ENCODE results near the gene GSX2.

Gene GSX2

DNA sequence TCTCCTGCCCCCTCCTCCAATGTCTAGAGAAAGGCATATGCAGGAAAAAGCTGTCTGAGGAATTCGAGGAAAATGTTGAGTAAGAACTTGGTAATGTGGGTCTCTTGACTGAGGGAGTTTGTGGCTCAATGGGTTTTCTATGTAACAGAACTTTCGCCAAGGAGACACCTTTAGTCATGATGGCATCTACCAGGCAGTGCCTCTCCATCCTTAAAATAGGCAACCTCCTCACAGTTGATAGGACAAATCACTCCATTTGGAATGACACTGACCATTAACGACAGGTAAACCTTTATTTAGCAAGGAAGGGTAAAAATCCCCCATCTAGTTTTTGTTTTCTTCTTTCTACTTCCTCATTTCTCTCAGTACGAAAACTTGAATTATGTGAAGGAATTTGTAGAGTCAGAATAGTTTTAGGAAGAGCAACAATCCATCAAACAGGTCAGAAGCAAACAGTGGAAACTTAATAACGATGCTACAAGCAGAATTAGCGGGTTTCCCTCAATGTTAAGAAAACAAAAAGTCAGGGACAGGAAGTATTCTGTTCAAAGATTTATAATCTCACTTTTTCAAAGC, 2.7 kb downstream of the GSX2 start:
- DNase-seq, result no peak
- H3K27ac ChIP-seq (ENCODE audit: low read length, poor library complexity, severe bottlenecking), result no peak overlapping the region
- H2BK12ac ChIP-seq (ENCODE audit: low read length in 2 of 2), result no peak overlapping the region
- H3K79me1 ChIP-seq (replicated peaks; ENCODE audit: low read length, poor library complexity, severe bottlenecking), result no peaks in the 10 kb centered on the region
- no peak overlapping the region for H3K23ac ChIP-seq (ENCODE audit: low read length in 2 of 2)
- H3K27me3 ChIP-seq (ENCODE audit: control insufficient read depth in 1 of 2, insufficient read depth in 1 of 2, low read length in 2 of 2), result peaks cover 72 to 95% of the 10 kb centered on the region in 2 experiments
- H2BK5ac ChIP-seq (ENCODE audit: low read depth, low read length, poor library complexity, severe bottlenecking), result no peak overlapping the region
- no peak overlapping the region for H3K18ac ChIP-seq (ENCODE audit: low read depth in 1 of 2, low read length in 2 of 2)
- no peak overlapping the region for H4K91ac ChIP-seq (ENCODE audit: low read length)
- no peak overlapping the region for H3K4me3 ChIP-seq (ENCODE audit: insufficient read depth in 1 of 2, low read depth in 1 of 2, low read length in 2 of 2)
- H2BK120ac ChIP-seq (ENCODE audit: low read depth, low read length), result no peak overlapping the region
- no peak overlapping the region for H2AFZ ChIP-seq (ENCODE audit: low read depth, low read length)
- H2BK15ac ChIP-seq (ENCODE audit: low read depth, poor library complexity, severe bottlenecking), result no peak overlapping the region
- H3K4me2 ChIP-seq (ENCODE audit: low read length, poor library complexity, severe bottlenecking), result no peak overlapping the region
- H3K36me3 ChIP-seq (ENCODE audit: control insufficient read depth in 1 of 2, insufficient read depth in 2 of 2, low read depth in 1 of 2, low read length in 2 of 2), result no peaks in the 10 kb centered on the region
- no peaks in the 10 kb centered on the region for H3K9me3 ChIP-seq (ENCODE audit: control insufficient read depth, low read length)
- no peak overlapping the region for H3K4ac ChIP-seq (ENCODE audit: low read depth in 1 of 2, low read length in 2 of 2)
- no peak overlapping the region for H3K9ac ChIP-seq (ENCODE audit: low read length)
- H3K14ac ChIP-seq (ENCODE audit: low read length in 2 of 2), result no peak overlapping the region
- H4K8ac ChIP-seq (ENCODE audit: low read length), result no peak overlapping the region
- WGBS, result 47% methylated on average over 5 of the region's 6 CpGs
- H3K4me1 ChIP-seq (ENCODE audit: control insufficient read depth, insufficient read depth, low read depth, low read length), result peaks cover 32% of the 10 kb centered on the region
- peak overlapping the region; percentile 32 for H2AK5ac ChIP-seq (ENCODE audit: low read length, severe bottlenecking)

DNA sequence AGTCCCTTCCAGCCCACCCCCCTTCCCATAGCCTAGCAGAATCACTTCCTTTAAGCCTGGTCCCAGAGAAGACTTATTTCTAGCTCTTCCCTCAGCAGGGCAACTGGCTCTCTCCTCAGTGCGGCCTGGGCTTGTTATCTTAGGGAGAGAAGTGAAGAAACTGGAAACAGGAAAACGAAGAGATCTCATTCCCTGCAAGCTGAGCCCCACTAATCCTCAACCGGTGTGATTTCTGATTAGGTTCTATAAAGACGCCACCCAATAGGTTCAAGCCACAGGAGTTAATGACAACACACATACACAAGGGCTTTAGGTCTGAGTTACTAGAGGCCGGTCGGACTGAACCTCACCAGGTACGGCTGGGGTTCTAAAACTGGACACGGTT, 3.2 kb downstream of the GSX2 start:
- WGBS, result 12% methylated on average over 8 of the region's 8 CpGs
- H2BK5ac ChIP-seq (ENCODE audit: low read depth, low read length, poor library complexity, severe bottlenecking), result no peak overlapping the region

DNA sequence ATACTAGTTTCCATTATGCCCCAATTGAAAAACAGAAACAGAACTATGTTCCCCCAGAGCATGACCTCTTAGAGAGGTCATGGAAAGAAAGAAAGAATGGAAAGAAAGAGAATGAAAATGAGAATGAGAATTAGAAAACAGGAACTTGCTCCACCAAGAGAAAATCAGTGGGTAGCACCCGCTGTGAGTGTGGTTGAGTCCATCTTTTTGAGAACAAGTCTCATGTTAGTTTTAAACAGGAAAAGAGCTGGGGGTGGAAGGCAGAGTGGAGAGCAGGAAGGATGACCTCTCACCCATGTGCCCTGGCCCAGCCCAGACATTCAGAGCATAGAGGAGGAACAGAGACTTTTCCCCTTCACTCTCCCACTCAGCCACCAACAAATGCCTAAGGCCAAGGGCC, 4.9 kb downstream of the GSX2 start:
- no peak overlapping the region for H2BK120ac ChIP-seq (ENCODE audit: low read depth, low read length)
- no peak overlapping the region for H3K4me2 ChIP-seq (ENCODE audit: low read length, poor library complexity, severe bottlenecking)
- H3K18ac ChIP-seq (ENCODE audit: low read depth in 1 of 2, low read length in 2 of 2), result peak overlapping the region in 1 of 2 experiments; percentile 21
- no peak overlapping the region for H3K4ac ChIP-seq (ENCODE audit: low read depth in 1 of 2, low read length in 2 of 2)
- no peak overlapping the region for H4K8ac ChIP-seq (ENCODE audit: low read length)
- H3K4me1 ChIP-seq (ENCODE audit: control insufficient read depth, insufficient read depth, low read depth, low read length), result peaks cover 33% of the 10 kb centered on the region
- no peak overlapping the region for H3K14ac ChIP-seq (ENCODE audit: low read length in 2 of 2)
- no peak overlapping the region for H3K4me3 ChIP-seq (ENCODE audit: insufficient read depth in 1 of 2, low read depth in 1 of 2, low read length in 2 of 2)
- DNase-seq, result no peak
- no peak overlapping the region for H2BK15ac ChIP-seq (ENCODE audit: low read depth, poor library complexity, severe bottlenecking)
- peaks cover 72 to 96% of the 10 kb centered on the region in 2 experiments for H3K27me3 ChIP-seq (ENCODE audit: control insufficient read depth in 1 of 2, insufficient read depth in 1 of 2, low read length in 2 of 2)
- H2AFZ ChIP-seq (ENCODE audit: low read depth, low read length), result no peak overlapping the region
- no peak overlapping the region for H2BK5ac ChIP-seq (ENCODE audit: low read depth, low read length, poor library complexity, severe bottlenecking)
- H3K9ac ChIP-seq (ENCODE audit: low read length), result no peak overlapping the region
- H2AK5ac ChIP-seq (ENCODE audit: low read length, severe bottlenecking), result no peak overlapping the region
- no peaks in the 10 kb centered on the region for H3K36me3 ChIP-seq (ENCODE audit: control insufficient read depth in 1 of 2, insufficient read depth in 2 of 2, low read depth in 1 of 2, low read length in 2 of 2)
- H3K23ac ChIP-seq (ENCODE audit: low read length in 2 of 2), result peak overlapping the region in 1 of 2 experiments; percentile 72
- 76% methylated on average over 1 of the region's 1 CpG for WGBS
- H4K91ac ChIP-seq (ENCODE audit: low read length), result no peak overlapping the region
- peak overlapping the region in 1 of 2 experiments; percentile 54 for H2BK12ac ChIP-seq (ENCODE audit: low read length in 2 of 2)
- H3K79me1 ChIP-seq (replicated peaks; ENCODE audit: low read length, poor library complexity, severe bottlenecking), result no peaks in the 10 kb centered on the region
- no peak overlapping the region for H3K27ac ChIP-seq (ENCODE audit: low read length, poor library complexity, severe bottlenecking)
- H3K9me3 ChIP-seq (ENCODE audit: control insufficient read depth, low read length), result no peaks in the 10 kb centered on the region

More for the DNA sequence above, 3.2 kb downstream of the GSX2 start:
- H3K27me3 ChIP-seq (ENCODE audit: control insufficient read depth in 1 of 2, insufficient read depth in 1 of 2, low read length in 2 of 2), result peaks cover 72 to 95% of the 10 kb centered on the region in 2 experiments
- no peaks in the 10 kb centered on the region for H3K79me1 ChIP-seq (replicated peaks; ENCODE audit: low read length, poor library complexity, severe bottlenecking)
- no peak overlapping the region for H2AK5ac ChIP-seq (ENCODE audit: low read length, severe bottlenecking)
- H3K4ac ChIP-seq (ENCODE audit: low read depth in 1 of 2, low read length in 2 of 2), result no peak overlapping the region
- H4K8ac ChIP-seq (ENCODE audit: low read length), result no peak overlapping the region
- no peak overlapping the region for H4K91ac ChIP-seq (ENCODE audit: low read length)
- no peak overlapping the region for H2BK12ac ChIP-seq (ENCODE audit: low read length in 2 of 2)
- no peak overlapping the region for H2BK120ac ChIP-seq (ENCODE audit: low read depth, low read length)
- peaks cover 34% of the 10 kb centered on the region for H3K4me1 ChIP-seq (ENCODE audit: control insufficient read depth, insufficient read depth, low read depth, low read length)
- peak; percentile 38 for DNase-seq
- H3K9ac ChIP-seq (ENCODE audit: low read length), result peak overlapping the region; percentile 76
- H3K27ac ChIP-seq (ENCODE audit: low read length, poor library complexity, severe bottlenecking), result no peak overlapping the region
- no peak overlapping the region for H3K14ac ChIP-seq (ENCODE audit: low read length in 2 of 2)
- H2AFZ ChIP-seq (ENCODE audit: low read depth, low read length), result no peak overlapping the region
- no peaks in the 10 kb centered on the region for H3K36me3 ChIP-seq (ENCODE audit: control insufficient read depth in 1 of 2, insufficient read depth in 2 of 2, low read depth in 1 of 2, low read length in 2 of 2)
- no peak overlapping the region for H2BK15ac ChIP-seq (ENCODE audit: low read depth, poor library complexity, severe bottlenecking)
- no peak overlapping the region for H3K18ac ChIP-seq (ENCODE audit: low read depth in 1 of 2, low read length in 2 of 2)
- peak overlapping the region in 1 of 2 experiments; percentile 66 for H3K4me3 ChIP-seq (ENCODE audit: insufficient read depth in 1 of 2, low read depth in 1 of 2, low read length in 2 of 2)
- no peaks in the 10 kb centered on the region for H3K9me3 ChIP-seq (ENCODE audit: control insufficient read depth, low read length)
- H3K23ac ChIP-seq (ENCODE audit: low read length in 2 of 2), result no peak overlapping the region
- H3K4me2 ChIP-seq (ENCODE audit: low read length, poor library complexity, severe bottlenecking), result peak overlapping the region; percentile 66

DNA sequence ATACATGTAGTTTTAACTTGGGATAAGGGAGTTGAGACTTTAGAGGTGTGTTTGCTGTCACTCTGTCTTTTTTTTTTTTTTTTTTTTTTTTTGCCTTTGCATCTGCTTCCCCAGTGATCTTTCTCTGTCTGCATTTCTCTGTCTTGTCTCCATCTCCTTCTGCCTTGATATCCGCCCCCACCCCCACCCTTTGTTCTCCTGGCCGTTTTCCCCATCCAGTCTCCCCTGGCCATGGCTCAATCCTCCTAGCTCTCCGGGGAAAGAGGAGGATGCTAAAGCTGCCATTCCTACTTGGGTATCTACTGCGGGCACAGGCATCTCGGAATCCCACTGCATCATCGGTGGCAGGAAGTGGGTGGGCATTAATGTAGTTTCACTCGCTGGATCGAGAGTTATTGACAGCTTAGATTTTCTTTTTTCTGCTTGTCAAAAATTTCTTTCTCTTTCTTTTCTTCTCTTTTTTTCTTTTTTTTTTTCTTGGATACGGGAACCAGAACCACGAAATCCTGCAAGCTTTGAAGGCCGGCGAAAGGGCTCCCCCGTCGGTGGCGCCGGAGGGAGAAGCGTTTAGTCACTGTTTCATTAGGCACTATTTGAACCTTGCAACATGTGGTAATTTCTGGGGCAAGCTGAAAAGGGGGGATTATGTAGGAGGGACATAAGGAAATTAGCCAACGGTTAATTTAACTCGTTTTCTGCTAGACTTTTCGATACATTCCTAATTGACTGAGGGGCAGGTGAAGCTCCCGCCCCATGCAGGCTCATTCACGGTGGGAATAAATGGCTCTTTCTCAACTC, 8.2 kb downstream of the GSX2 start:
- peaks cover 15% of the 10 kb centered on the region for H3K4me1 ChIP-seq (ENCODE audit: control insufficient read depth, insufficient read depth, low read depth, low read length)
- no peak overlapping the region for H2BK5ac ChIP-seq (ENCODE audit: low read depth, low read length, poor library complexity, severe bottlenecking)
- no peak overlapping the region for H3K18ac ChIP-seq (ENCODE audit: low read depth in 1 of 2, low read length in 2 of 2)
- no peak overlapping the region for H4K8ac ChIP-seq (ENCODE audit: low read length)
- H2BK120ac ChIP-seq (ENCODE audit: low read depth, low read length), result no peak overlapping the region
- peaks cover 52 to 74% of the 10 kb centered on the region in 2 experiments for H3K27me3 ChIP-seq (ENCODE audit: control insufficient read depth in 1 of 2, insufficient read depth in 1 of 2, low read length in 2 of 2)
- H2AFZ ChIP-seq (ENCODE audit: low read depth, low read length), result no peak overlapping the region
- H3K4ac ChIP-seq (ENCODE audit: low read depth in 1 of 2, low read length in 2 of 2), result no peak overlapping the region
- no peak overlapping the region for H2AK5ac ChIP-seq (ENCODE audit: low read length, severe bottlenecking)
- H3K36me3 ChIP-seq (ENCODE audit: control insufficient read depth in 1 of 2, insufficient read depth in 2 of 2, low read depth in 1 of 2, low read length in 2 of 2), result no peaks in the 10 kb centered on the region
- no peak overlapping the region for H4K91ac ChIP-seq (ENCODE audit: low read length)
- H3K27ac ChIP-seq (ENCODE audit: low read length, poor library complexity, severe bottlenecking), result no peak overlapping the region
- peak overlapping the region; percentile 42 for H3K4me2 ChIP-seq (ENCODE audit: low read length, poor library complexity, severe bottlenecking)
- H3K9ac ChIP-seq (ENCODE audit: low read length), result no peak overlapping the region
- H3K14ac ChIP-seq (ENCODE audit: low read length in 2 of 2), result no peak overlapping the region
- no peak overlapping the region for H3K23ac ChIP-seq (ENCODE audit: low read length in 2 of 2)
- H2BK15ac ChIP-seq (ENCODE audit: low read depth, poor library complexity, severe bottlenecking), result no peak overlapping the region
- no peak overlapping the region for H3K4me3 ChIP-seq (ENCODE audit: insufficient read depth in 1 of 2, low read depth in 1 of 2, low read length in 2 of 2)
- no peaks in the 10 kb centered on the region for H3K9me3 ChIP-seq (ENCODE audit: control insufficient read depth, low read length)
- DNase-seq, result no peak
- H2BK12ac ChIP-seq (ENCODE audit: low read length in 2 of 2), result no peak overlapping the region
- 15% methylated on average over 18 of the region's 22 CpGs for WGBS
- no peaks in the 10 kb centered on the region for H3K79me1 ChIP-seq (replicated peaks; ENCODE audit: low read length, poor library complexity, severe bottlenecking)

All from mesenchymal stem cell (in vitro differentiated cells and primary cell).